ENCODE measurements around the gene ANGPTL2.

ANGPTL2 gene

DNA sequence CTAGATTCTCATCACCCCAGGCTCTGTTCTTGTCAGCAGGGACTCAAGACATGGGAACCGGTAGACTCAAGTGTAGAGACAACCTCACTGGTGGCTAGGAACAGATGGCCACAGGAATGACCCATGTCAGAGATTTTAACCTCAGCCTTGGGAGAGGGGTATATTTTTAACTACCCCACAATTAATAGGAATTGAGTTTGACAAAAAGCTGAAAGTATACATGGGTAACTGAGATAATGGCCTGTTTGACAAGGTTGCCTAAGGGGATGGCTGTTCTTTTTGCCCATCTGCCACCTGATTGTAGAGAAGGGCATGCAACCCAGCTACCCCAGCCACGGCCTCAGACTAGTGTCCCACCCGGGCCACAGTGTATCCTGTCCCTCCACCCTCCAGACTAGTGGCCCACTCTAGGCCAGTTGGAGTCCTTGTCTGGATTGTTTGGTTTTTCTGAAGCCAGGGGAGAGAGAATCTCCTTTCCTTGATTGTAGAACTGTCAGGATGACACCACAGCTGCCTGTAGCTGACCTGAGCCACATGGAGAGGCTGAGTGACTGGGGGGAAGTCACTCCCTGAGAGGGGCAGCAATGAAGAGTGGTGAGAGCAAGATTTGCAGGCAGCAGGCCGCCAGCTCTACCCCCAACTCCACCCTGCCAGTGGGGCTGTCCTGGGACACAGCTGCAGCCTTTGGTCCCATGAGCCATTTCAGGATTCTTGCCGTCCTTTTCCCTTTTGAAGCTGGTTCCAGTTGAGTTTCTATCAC, 14.6 kb upstream of the ANGPTL2 start:
- Histone ChIP-seq H3K9ac (ENCODE audit: low read length) (no peak overlapping the region), H2AFZ (ENCODE audit: low read length) (no peak overlapping the region), H3K36me3 (ENCODE audit: insufficient read depth, low read length) (no peaks in the 10 kb centered on the region), H3K27ac (ENCODE audit: low read depth, low read length, poor library complexity, severe bottlenecking) (no peak overlapping the region), H3K27me3 (ENCODE audit: insufficient read depth, low read length) (no peaks in the 10 kb centered on the region), H3K4me2 (ENCODE audit: low read length) (no peak overlapping the region), H3K9me3 (ENCODE audit: low read length) (no peaks in the 10 kb centered on the region), H4K20me1 (ENCODE audit: insufficient read depth, low read length) (no peaks in the 10 kb centered on the region), H3K4me3 (ENCODE audit: low read depth, low read length, poor library complexity, severe bottlenecking) (no peak overlapping the region), H3K9me2 (ENCODE audit: low read depth, low read length) (no peaks in the 10 kb centered on the region), H3K4me1 (ENCODE audit: insufficient read depth, low read length, severe bottlenecking) (no peaks in the 10 kb centered on the region), H3K79me2 (ENCODE audit: insufficient read depth, low read length) (no peaks in the 10 kb centered on the region), H3F3A (ENCODE audit: insufficient read depth, low read length) (no peaks in the 10 kb centered on the region)
- TF ChIP-seq EZH2 (IDR thresholded peaks at IDR 0.05; ENCODE audit: borderline replicate concordance, low read length): no peak
- TF ChIP-seq, protein P1, sequence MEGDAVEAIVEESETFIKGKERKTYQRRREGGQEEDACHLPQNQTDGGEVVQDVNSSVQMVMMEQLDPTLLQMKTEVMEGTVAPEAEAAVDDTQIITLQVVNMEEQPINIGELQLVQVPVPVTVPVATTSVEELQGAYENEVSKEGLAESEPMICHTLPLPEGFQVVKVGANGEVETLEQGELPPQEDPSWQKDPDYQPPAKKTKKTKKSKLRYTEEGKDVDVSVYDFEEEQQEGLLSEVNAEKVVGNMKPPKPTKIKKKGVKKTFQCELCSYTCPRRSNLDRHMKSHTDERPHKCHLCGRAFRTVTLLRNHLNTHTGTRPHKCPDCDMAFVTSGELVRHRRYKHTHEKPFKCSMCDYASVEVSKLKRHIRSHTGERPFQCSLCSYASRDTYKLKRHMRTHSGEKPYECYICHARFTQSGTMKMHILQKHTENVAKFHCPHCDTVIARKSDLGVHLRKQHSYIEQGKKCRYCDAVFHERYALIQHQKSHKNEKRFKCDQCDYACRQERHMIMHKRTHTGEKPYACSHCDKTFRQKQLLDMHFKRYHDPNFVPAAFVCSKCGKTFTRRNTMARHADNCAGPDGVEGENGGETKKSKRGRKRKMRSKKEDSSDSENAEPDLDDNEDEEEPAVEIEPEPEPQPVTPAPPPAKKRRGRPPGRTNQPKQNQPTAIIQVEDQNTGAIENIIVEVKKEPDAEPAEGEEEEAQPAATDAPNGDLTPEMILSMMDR (IDR thresholded peaks at IDR 0.05; ENCODE audit: low read length): no peak

- Histone ChIP-seq H3K4me3 (ENCODE audit: low read depth, low read length, poor library complexity, severe bottlenecking) (no peak overlapping the region), H4K20me1 (ENCODE audit: insufficient read depth, low read length) (no peaks in the 10 kb centered on the region), H3K9ac (ENCODE audit: low read length) (no peak overlapping the region), H3F3A (ENCODE audit: insufficient read depth, low read length) (no peaks in the 10 kb centered on the region), H3K4me1 (ENCODE audit: insufficient read depth, low read length, severe bottlenecking) (no peaks in the 10 kb centered on the region), H3K4me2 (ENCODE audit: low read length) (no peak overlapping the region), H2AFZ (ENCODE audit: low read length) (no peak overlapping the region), H3K79me2 (ENCODE audit: insufficient read depth, low read length) (no peaks in the 10 kb centered on the region), H3K9me3 (ENCODE audit: low read length) (no peaks in the 10 kb centered on the region), H3K36me3 (ENCODE audit: insufficient read depth, low read length) (no peaks in the 10 kb centered on the region), H3K27ac (ENCODE audit: low read depth, low read length, poor library complexity, severe bottlenecking) (no peak overlapping the region), H3K27me3 (ENCODE audit: insufficient read depth, low read length) (no peaks in the 10 kb centered on the region), H3K9me2 (ENCODE audit: low read depth, low read length) (no peaks in the 10 kb centered on the region)
- TF ChIP-seq, protein P1 (IDR thresholded peaks at IDR 0.05; ENCODE audit: low read length): no peak
- TF ChIP-seq EZH2 (IDR thresholded peaks at IDR 0.05; ENCODE audit: borderline replicate concordance, low read length): no peak
These were observed 13.8 kb upstream of the ANGPTL2 start for GRCh38 chr9:127136081-127136879.

DNA sequence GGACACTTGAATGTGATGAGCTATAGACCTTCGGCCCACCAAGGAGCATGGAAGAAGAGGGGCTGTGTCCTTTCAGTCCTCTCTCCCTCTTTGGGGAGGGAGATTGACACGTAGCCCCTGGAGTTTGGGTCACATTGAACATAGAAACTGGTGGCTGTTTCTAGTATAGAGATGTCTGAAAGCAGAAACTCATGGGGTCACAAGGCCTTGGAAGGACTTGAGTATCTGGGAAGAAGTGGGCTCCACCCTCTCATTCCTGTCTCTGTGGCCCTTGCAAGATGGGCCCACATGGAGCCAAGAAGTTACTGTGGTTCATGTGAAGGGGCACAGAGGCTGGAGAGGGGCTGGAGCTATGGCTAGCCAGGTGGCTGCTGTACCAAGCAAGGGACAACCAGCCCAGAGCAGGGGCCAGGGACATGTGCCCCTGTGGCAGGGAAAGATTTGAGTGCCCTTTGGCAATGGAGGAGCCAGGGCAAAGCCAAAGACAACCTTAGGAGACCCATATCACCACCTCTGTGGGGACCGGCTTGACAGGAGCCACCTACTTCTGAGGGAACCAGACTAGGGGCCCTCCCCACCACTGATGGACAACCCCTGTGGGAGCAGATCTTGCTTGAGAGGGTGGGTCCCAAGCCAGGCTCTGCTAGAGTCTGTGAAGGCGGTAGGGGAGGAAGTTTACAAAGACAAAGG, 12.8 kb upstream of the ANGPTL2 start:
- H3K9me2 ChIP-seq (ENCODE audit: low read depth, low read length): no peaks in the 10 kb centered on the region
- H3K9me3 ChIP-seq (ENCODE audit: low read length): no peaks in the 10 kb centered on the region
- H3K36me3 ChIP-seq (ENCODE audit: insufficient read depth, low read length): no peaks in the 10 kb centered on the region
- no peaks in the 10 kb centered on the region for H3F3A ChIP-seq (ENCODE audit: insufficient read depth, low read length)
- no peak overlapping the region for H3K27ac ChIP-seq (ENCODE audit: low read depth, low read length, poor library complexity, severe bottlenecking)
- H3K9ac ChIP-seq (ENCODE audit: low read length): no peak overlapping the region
- no peak overlapping the region for H3K4me2 ChIP-seq (ENCODE audit: low read length)
- no peaks in the 10 kb centered on the region for H3K4me1 ChIP-seq (ENCODE audit: insufficient read depth, low read length, severe bottlenecking)
- no peak overlapping the region for H2AFZ ChIP-seq (ENCODE audit: low read length)
- no peaks in the 10 kb centered on the region for H4K20me1 ChIP-seq (ENCODE audit: insufficient read depth, low read length)
- TF ChIP-seq EZH2 (IDR thresholded peaks at IDR 0.05; ENCODE audit: borderline replicate concordance, low read length): no peak
- TF ChIP-seq, protein P1 (IDR thresholded peaks at IDR 0.05; ENCODE audit: low read length): no peak
- no peak overlapping the region for H3K4me3 ChIP-seq (ENCODE audit: low read depth, low read length, poor library complexity, severe bottlenecking)
- no peaks in the 10 kb centered on the region for H3K27me3 ChIP-seq (ENCODE audit: insufficient read depth, low read length)
- no peaks in the 10 kb centered on the region for H3K79me2 ChIP-seq (ENCODE audit: insufficient read depth, low read length)
